Astrocyte (in vitro differentiated cells and primary cell): ENCODE data around the gene CTNND2. TPM values are rescaled to one million over a fixed set of nuclear protein-coding genes. Genes with fewer than 3 reads are reported as not detected.

Experiments used
- DNase-seq: peaks from one replicate; pipeline ENCODE4 v3.0.0-alpha.2; 2010; ENCODE audit warnings: low read depth
- FAIRE-seq: peaks from 2 replicates; lab custom pipeline; 2011; peaks lifted over from hg19 to GRCh38; lab: Jason Lieb, UNC
- H2AFZ ChIP-seq: 2 replicates; pipeline ENCODE4 v1.6.0; 2012; ENCODE audit warnings: low read depth, low read length, inconsistent platforms
- H3K27ac ChIP-seq: 2 replicates; pipeline ENCODE4 v1.5.1; 2011; ENCODE audit warnings: low read depth, low read length, inconsistent platforms
- H3K27me3 ChIP-seq: 2 replicates; pipeline ENCODE4 v1.6.0; 2011; ENCODE audit warnings: low read length, inconsistent platforms; ENCODE audit not compliant: insufficient read depth
- H3K36me3 ChIP-seq: 2 replicates; pipeline ENCODE4 v1.5.1; 2011; ENCODE audit warnings: low read length, inconsistent platforms; ENCODE audit not compliant: insufficient read depth
- H3K4me1 ChIP-seq: 2 replicates; pipeline ENCODE4 v1.5.1; 2011; ENCODE audit warnings: low read length, inconsistent platforms; ENCODE audit not compliant: insufficient read depth
- H3K4me2 ChIP-seq: 2 replicates; pipeline ENCODE4 v1.6.0; 2012; ENCODE audit warnings: low read length, inconsistent platforms
- H3K4me3 ChIP-seq: 2 replicates; pipeline ENCODE4 v1.5.1; 2011; ENCODE audit warnings: low read depth, mild to moderate bottlenecking, low read length, inconsistent platforms; ENCODE audit not compliant: insufficient read depth
- H3K79me2 ChIP-seq: 2 replicates; pipeline ENCODE4 v1.6.0; 2012; ENCODE audit warnings: mild to moderate bottlenecking, low read length, inconsistent platforms; ENCODE audit not compliant: insufficient read depth
- H3K9ac ChIP-seq: 2 replicates; pipeline ENCODE4 v1.6.0; 2012; ENCODE audit warnings: mild to moderate bottlenecking, low read length, inconsistent platforms
- H3K9me3 ChIP-seq: 2 replicates; pipeline ENCODE4 v1.5.1; 2012; ENCODE audit warnings: low read depth, mild to moderate bottlenecking, low read length, inconsistent platforms; ENCODE audit not compliant: insufficient read depth
- H4K20me1 ChIP-seq: 2 replicates; pipeline ENCODE4 v1.6.0; 2012; ENCODE audit warnings: low read length, inconsistent platforms; ENCODE audit not compliant: insufficient read depth
- H3K27ac Mint-ChIP-seq: one replicate; pipeline ENCODE4 v1.8.0; 2021; ENCODE audit warnings: mild to moderate bottlenecking, mixed read lengths; ENCODE audit not compliant: unreplicated experiment
- H3K27me3 Mint-ChIP-seq: one replicate; pipeline ENCODE4 v1.8.0; 2021; ENCODE audit warnings: low read depth, mixed read lengths; ENCODE audit not compliant: unreplicated experiment
- H3K36me3 Mint-ChIP-seq: one replicate; pipeline ENCODE4 v1.8.0; 2021; ENCODE audit warnings: low read depth, mixed read lengths; ENCODE audit not compliant: unreplicated experiment
- H3K4me1 Mint-ChIP-seq: one replicate; pipeline ENCODE4 v1.8.0; 2021; ENCODE audit warnings: low read depth, mixed read lengths; ENCODE audit not compliant: unreplicated experiment
- H3K4me3 Mint-ChIP-seq: one replicate; pipeline ENCODE4 v1.8.0; 2021; ENCODE audit warnings: mild to moderate bottlenecking, moderate library complexity, mixed read lengths; ENCODE audit not compliant: unreplicated experiment
- H3K9me3 Mint-ChIP-seq: one replicate; pipeline ENCODE4 v1.8.0; 2021; ENCODE audit warnings: mild to moderate bottlenecking, mixed read lengths; ENCODE audit not compliant: unreplicated experiment
- EZH2 ChIP-seq: IDR thresholded peaks from 2 replicates; pipeline ENCODE4 v1.6.1; 2012; ENCODE audit warnings: mild to moderate bottlenecking, low read length, inconsistent platforms; ENCODE audit not compliant: insufficient read depth
- total RNA-seq: library from RNA; stranded (reverse); gene quantifications from 2 replicates; pipeline ENCODE4 v1.2.1, GENCODE V29; 2021
- TF ChIP-seq, protein P1 (sequence below): IDR thresholded peaks from 2 replicates; pipeline ENCODE4 v1.5.1; 2011; ENCODE audit warnings: low read depth, mild to moderate bottlenecking, inconsistent platforms, low read length, moderate library complexity; ENCODE audit not compliant: insufficient read depth

The CTNND2 gene
- total RNA-seq, 1 donor from 2014 or later = 4.5 TPM

DNA sequence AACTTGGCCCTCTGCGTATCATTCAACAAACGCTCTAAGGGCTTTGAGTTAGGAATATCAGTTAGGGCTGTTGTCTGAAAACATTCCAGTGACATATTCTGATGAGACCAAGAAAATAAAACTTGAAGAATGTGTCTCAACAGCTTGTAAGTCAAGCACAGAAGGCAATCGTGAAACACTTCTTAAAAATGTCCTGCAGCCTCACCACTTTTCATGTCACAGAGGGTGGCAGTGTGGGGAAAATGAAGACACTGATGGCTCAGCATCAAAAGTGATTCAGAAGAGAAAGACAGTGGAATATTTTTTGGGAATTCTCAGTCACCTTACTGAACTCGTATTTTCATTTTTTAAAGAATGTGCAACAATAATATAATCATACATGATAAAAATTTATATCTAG, 247.3 kb downstream of the CTNND2 start:
- TF ChIP-seq, protein P1, sequence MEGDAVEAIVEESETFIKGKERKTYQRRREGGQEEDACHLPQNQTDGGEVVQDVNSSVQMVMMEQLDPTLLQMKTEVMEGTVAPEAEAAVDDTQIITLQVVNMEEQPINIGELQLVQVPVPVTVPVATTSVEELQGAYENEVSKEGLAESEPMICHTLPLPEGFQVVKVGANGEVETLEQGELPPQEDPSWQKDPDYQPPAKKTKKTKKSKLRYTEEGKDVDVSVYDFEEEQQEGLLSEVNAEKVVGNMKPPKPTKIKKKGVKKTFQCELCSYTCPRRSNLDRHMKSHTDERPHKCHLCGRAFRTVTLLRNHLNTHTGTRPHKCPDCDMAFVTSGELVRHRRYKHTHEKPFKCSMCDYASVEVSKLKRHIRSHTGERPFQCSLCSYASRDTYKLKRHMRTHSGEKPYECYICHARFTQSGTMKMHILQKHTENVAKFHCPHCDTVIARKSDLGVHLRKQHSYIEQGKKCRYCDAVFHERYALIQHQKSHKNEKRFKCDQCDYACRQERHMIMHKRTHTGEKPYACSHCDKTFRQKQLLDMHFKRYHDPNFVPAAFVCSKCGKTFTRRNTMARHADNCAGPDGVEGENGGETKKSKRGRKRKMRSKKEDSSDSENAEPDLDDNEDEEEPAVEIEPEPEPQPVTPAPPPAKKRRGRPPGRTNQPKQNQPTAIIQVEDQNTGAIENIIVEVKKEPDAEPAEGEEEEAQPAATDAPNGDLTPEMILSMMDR = no peak
- no peak for TF ChIP-seq EZH2
- DNase-seq (no peak), FAIRE-seq (no peak)
- Histone ChIP-seq H3K27me3 (no peaks in the 10 kb centered on the region), H3K4me1 (no peaks in the 10 kb centered on the region), H4K20me1 (no peaks in the 10 kb centered on the region), H3K9ac (no peak overlapping the region), H3K4me3 (no peak overlapping the region), H3K36me3 (no peaks in the 10 kb centered on the region), H3K4me2 (no peak overlapping the region), H3K79me2 (no peaks in the 10 kb centered on the region), H3K27ac (no peak overlapping the region), H2AFZ (no peak overlapping the region), H3K9me3 (no peaks in the 10 kb centered on the region)
- Mint-ChIP-seq H3K9me3 (no peaks in the 10 kb centered on the region), H3K36me3 (no peaks in the 10 kb centered on the region), H3K4me3 (no peak overlapping the region), H3K27ac (no peak overlapping the region), H3K27me3 (no peaks in the 10 kb centered on the region), H3K4me1 (no peaks in the 10 kb centered on the region)

DNA sequence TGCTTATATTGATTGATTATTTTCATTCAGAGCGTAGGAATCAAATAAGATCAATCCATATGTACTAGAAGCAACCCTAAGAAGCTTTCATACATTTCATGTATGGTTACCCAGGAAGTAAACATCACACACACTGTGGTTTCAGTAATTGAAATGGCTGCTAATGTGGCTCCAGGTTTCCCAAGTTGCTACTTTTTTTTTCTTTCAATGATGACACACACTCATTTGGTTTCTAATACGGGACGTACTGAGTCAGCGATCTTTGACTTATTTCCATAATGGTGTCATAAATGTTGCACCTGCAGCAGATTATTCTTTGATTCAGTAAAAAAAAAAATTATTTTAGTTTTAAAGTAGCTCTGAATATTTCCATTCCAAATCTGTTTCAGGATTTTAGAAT, 248.6 kb downstream of the CTNND2 start:
- H3K4me3 ChIP-seq = no peak overlapping the region
- no peak overlapping the region for H3K27ac ChIP-seq
- FAIRE-seq (no peak), DNase-seq (no peak)
- no peak overlapping the region for H3K9ac ChIP-seq
- Mint-ChIP-seq H3K36me3 (no peaks in the 10 kb centered on the region), H3K27me3 (no peaks in the 10 kb centered on the region), H3K27ac (no peak overlapping the region), H3K9me3 (no peaks in the 10 kb centered on the region), H3K4me1 (no peaks in the 10 kb centered on the region), H3K4me3 (no peak overlapping the region)
- H3K4me2 ChIP-seq = no peak overlapping the region
- no peaks in the 10 kb centered on the region for H3K36me3 ChIP-seq
- no peak for TF ChIP-seq EZH2
- TF ChIP-seq, protein P1 = no peak
- no peaks in the 10 kb centered on the region for H4K20me1 ChIP-seq
- H2AFZ ChIP-seq = no peak overlapping the region
- H3K27me3 ChIP-seq = no peaks in the 10 kb centered on the region
- no peaks in the 10 kb centered on the region for H3K4me1 ChIP-seq
- no peaks in the 10 kb centered on the region for H3K9me3 ChIP-seq
- H3K79me2 ChIP-seq = no peaks in the 10 kb centered on the region

DNA sequence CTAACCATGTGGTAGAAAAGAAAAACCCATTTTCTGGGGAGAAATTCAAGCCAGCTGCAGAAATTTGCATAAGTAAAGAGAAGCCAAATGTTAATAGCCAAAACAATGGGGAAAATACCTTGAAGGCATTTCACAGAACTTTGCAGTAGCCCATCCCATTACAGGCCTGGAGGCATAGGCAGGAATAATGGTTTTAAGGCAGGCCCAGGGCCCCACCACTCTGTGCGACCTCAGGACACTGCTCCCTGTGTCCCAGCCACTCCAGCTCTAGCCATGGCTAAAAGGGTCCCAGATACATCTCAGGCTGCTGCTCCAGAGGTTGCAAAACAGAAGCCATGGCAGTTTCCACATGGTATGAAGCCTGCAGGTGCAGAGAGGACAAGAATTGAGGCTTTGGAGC, 253.3 kb downstream of the CTNND2 start:
- H3K4me1 Mint-ChIP-seq = no peaks in the 10 kb centered on the region
- no peaks in the 10 kb centered on the region for H3K27me3 Mint-ChIP-seq

More for the DNA sequence above, 253.3 kb downstream of the CTNND2 start:
- no peak for TF ChIP-seq EZH2
- TF ChIP-seq, protein P1 = no peak
- no peak for FAIRE-seq
- H3K4me3 Mint-ChIP-seq = no peak overlapping the region
- H3K9me3 ChIP-seq = no peaks in the 10 kb centered on the region
- H4K20me1 ChIP-seq = no peaks in the 10 kb centered on the region
- no peak for DNase-seq
- no peak overlapping the region for H3K4me3 ChIP-seq
- no peak overlapping the region for H3K4me2 ChIP-seq
- no peaks in the 10 kb centered on the region for H3K36me3 ChIP-seq
- H3K27ac Mint-ChIP-seq = no peak overlapping the region
- H2AFZ ChIP-seq = no peak overlapping the region
- H3K27ac ChIP-seq = no peak overlapping the region
- no peaks in the 10 kb centered on the region for H3K79me2 ChIP-seq
- H3K9me3 Mint-ChIP-seq = no peaks in the 10 kb centered on the region
- H3K27me3 ChIP-seq = peaks cover 2% of the 10 kb centered on the region
- no peak overlapping the region for H3K9ac ChIP-seq
- no peaks in the 10 kb centered on the region for H3K4me1 ChIP-seq
- no peaks in the 10 kb centered on the region for H3K36me3 Mint-ChIP-seq
